ENCODE data around the gene JSRP1.

The JSRP1 gene

DNA sequence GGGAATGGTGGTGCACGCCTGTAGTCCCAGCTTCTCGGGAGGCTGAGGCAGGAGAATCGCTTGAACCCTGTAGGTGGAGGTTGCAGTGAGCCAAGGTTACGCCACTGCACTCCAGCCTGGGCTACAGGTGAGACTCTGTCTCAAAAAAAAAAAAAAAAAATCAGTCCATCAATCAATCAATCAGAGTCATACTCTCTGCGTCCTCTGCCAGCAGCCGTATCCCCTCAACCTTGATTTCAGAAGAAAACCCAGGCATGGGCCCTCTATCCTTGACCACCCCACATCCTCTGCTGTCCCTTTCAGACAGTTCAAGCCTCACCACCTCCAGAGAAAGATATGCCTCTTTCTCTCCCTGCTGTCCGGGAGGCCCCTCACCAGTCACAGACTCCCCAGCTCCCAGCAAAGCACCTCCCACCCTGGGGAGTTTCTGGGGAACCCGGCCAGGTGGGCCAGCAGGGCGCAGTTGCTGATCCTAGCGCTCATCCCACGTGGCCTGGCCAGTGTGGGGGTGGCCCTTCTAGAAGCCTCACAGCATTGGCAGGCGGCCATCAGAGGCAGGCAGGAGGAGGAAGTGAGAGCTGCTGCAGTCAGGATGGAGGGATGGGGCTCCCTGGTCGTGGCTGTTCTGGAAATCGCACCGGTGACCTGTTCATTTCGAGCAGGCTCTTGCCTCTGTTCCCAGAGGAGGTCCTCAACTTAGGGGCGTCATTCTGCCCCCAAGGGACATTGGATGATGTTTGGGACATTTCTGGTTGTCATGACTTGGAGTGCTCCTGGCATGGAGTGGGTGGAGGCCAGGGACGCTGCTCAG is 10.2 kb upstream of the JSRP1 start:
- peak; percentile 50 for DNase-seq

DNA sequence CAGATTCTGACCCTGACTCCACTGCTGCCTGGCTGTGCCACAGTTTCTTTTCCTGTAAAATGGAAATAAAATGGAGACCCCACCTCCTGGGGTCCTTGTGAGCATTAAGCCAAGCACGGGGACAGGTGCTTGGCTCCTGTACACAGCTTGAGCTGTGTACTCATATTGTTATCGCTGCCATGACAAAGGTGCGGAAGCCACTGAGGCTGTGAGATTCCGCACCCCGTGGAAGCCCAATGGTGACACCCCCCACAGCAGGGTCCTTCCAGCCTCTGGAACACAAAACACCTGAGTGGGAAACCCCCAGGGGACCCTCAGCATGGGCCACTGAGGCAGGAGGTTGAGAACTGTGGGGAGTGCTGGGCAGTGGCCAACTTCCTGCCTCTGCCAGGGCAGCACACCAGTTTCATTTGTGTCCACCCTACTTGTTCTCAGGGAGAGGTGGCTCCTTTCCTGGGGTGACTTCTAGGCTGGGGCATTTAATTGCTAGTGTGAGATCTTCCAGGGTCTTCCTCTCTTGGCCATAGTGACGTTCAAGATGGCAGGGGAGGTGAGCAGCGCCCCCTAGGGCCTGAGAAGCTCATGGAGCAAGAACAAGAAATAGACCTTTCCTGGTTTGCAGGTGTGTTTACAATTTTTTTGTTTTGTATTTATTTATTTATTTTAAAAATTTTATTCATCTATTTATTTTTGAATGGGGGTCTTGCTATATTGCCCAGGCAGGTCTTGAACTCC is 5.4 kb upstream of the JSRP1 start:
- DNase-seq: peak; percentile 85

DNA sequence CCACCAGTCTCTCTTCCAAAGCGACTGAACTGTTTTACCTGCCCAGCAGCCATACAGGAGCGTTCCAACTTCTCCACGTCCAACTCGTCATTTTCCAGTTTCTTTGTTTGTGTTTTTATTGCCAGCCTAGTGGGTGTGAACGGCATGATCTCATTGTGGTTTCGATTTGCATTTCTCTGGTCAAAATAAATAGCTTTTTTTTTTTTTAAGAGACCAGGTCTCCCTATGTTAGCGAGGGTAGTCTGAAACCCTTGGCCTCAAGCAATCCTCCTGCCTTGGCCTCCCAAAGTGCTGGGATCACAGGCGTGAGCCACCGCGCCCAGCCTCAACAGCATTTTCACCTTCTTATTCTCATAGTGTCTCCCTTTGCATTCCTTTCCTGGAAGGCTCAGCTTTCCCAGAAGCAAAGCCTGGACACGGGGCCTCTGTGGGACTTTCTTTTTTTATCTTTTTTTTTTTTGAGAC is 4.2 kb upstream of the JSRP1 start:
- no peak for DNase-seq

DNA sequence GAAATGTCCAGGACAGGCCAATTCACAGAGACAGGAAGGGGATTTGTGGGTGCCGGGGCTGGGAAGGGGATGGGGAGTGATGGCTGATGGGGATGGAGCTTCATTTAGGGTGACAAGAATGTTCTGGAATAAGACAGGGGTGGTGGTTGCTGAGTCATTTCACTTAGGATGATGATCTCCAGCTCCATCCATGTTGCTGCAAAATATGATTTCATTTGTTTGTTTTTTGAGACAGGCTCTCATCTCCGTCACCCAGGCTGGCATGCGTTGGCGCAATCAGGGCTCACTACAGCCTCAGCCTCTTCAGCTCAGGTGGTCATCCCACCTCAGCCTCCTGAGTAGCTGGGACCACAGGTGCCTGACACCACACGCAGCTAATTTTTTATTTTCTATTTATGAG is 3.1 kb upstream of the JSRP1 start:
- no peak for DNase-seq

DNA sequence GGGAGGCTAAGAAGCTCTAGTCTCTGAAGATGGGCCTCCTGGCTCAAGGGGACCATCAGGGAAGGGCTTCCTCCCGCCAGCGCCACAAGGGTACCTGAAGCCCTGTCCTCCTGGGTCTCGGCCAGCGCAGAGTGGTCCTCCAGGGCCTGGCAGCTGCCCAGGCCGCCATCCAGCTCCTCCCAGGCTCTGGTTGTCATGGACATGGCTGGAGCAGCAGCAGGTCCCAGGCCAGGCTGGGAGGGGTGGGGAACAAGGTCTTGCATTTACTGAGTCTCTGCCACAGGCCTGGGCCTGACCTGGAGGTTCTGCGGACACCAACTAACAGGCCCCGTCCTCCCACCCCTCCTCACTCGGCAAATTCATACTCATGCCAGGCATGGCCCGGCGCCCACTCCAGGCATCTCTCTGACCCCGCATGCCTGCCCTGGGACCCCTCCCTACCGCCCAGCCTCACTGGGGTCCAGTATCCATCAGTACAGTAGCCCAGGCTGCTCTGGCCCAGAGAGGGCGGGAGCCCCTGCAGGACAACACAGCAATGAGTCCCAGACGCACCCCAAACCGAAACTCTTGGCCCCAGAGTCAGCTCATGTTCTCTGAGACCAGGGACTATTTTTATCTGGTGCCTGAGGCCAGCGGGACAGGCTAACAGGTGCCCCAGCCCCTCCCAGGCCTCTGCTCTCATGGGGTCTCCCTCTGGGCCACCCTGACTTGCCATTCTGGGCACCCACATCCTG is 938 bp downstream of the JSRP1 start:
- no peak for DNase-seq

DNA sequence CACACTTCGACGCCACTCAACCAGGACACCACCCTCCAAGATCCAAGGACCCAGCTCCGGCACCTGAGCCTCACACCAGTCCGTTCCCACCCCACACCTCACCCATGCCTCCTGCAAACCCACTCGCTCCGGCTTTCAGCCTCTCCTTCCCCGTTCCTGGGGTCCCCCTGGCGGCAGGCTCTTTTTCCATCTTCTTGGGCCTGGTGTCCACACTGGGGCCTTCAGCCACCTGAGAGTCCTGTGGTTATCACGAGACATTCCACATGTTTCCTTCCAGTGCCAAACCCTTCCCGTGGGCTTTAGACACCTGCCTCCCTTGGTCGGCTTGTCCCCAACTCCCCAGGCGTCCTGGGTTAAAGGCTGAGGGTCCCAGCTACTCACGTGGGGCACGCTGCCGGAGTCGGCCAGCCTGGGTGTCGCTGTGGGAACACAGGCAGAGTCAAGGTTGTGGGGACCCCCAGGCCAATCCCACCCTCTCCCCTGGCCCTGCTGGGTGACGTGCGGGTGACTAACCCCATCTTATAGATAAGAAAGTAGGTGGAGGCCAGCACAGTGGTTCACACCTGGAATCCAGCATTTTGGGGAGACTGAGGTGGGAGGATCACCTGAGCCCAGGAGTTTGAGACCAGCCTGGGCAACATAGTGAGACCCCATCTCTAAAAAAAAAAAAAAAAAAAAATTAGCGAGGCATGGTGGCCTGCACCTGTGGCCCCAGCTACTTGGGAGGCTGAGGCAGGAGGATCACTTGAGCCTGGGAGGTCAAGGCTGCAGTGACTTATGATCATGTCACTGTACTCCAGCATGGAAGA is 1.9 kb downstream of the JSRP1 start:
- DNase-seq: no peak

DNA sequence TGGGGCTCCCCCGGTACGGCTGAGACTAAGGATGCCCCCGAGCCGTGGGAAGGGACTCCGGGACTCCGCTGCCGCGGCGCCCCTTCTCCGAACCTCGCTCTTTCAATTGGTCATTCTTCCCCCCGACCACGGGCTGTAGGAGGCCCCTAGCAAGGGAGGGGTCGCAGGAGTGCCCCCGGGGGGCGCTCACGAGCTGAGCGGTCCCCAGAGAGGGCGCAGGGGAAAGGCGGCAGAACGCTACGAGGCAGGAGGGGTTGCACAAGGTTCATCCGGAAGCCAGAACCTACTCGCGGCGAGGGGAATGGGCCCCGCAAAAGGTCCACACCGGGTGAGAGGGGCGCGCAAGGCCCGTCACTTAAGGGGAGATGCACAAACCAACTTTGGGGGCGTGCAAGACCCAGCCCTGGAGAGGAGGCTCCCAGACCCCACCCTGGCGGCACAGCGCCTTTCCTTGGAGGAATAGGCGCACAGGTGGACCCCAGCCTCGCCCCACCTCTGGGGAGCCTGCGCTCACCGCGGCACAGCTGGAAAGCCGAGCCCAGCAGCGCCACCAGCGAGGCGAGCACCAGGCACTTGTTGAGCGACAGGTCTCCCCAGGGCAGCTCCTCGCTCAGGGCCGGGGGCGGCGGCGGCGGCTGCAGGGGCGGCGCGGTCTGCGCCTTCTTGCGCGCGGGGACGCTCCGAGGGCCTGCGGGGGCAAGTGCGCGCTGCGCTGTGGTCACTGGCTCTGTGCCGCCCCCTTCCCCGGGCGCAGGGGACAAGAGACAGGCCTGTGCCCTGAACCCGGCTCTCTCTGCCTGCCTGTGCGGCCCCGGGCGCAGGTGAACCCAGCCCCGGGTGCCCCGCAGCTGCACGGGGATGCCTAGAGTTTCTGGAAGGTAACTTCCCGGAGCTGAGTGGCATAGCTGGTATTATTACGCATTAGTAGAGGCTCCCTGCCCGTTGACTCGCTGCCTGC is 2.8 kb downstream of the JSRP1 start:
- DNase-seq: peak; percentile 60

DNA sequence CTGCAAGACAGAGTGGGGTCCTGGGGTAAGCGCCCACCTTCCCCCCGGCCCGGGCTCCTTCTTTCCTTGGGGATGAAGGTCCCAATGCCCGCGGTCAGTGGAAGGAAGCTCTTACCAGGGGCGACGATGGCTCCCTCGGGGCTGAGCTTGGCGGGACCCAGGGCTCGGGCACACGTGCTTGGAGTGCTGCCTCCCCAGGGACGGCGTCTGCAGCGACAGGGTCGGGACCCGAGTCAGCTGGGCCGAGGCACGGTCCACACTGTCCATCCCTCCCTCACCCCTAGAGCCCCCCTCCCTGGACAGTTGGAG is 3.5 kb downstream of the JSRP1 start:
- DNase-seq: no peak

DNA sequence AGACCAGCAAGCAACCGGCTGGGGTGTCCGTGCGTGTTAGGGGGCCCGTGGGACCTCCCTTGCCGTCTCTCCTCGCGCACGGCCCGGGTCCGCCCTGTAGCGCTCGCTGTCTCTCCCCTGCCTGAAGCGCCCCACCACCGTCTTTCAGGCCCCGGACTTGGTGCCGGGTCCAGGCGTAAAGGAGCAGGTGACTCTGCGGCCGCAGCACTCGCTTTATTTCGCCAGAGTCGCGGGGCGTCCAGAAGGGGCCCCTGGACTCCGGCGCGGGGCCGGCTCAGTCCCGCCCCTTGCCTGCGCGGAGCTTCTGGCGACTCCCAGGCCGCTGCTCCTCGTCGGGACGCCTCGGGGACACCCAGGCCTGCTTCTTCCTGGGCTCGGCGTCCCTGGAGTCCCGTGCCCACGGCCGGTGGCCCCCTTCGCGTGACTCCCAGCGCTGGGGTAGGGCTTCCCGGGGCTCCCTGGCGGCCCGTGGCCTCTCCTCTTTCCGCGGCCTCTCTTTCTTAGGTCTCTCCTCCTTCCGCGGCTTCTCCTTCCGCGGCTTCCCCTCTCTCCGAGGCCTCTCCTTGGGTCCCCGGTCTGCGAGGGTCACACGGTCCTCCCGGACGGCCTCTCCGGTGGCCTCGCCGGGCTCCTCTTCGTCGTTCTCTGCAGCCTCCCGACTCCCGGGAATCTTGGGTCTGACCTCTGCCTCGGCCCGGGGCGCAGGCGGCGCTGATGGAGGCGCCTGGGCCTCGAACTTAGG is 4.0 kb downstream of the JSRP1 start:
- no peak for DNase-seq

DNA sequence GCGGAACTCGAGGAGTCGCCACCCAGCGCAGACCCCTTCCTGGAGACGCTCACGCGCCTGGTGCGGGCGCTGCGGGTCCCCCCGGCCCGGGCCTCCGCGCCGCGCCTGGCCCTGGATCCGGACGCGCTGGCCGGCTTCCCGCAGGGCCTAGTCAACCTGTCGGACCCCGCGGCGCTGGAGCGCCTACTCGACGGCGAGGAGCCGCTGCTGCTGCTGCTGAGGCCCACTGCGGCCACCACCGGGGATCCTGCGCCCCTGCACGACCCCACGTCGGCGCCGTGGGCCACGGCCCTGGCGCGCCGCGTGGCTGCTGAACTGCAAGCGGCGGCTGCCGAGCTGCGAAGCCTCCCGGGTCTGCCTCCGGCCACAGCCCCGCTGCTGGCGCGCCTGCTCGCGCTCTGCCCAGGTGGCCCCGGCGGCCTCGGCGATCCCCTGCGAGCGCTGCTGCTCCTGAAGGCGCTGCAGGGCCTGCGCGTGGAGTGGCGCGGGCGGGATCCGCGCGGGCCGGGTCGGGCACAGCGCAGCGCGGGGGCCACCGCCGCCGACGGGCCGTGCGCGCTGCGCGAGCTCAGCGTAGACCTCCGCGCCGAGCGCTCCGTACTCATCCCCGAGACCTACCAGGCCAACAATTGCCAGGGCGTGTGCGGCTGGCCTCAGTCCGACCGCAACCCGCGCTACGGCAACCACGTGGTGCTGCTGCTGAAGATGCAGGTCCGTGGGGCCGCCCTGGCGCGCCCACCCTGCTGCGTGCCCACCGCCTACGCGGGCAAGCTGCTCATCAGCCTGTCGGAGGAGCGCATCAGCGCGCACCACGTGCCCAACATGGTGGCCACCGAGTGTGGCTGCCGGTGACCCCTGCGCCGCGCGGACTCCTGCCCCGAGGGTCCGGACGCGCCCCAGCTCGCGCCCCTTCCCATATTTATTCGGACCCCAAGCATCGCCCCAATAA is 4.8 kb downstream of the JSRP1 start:
- no peak for DNase-seq

DNA sequence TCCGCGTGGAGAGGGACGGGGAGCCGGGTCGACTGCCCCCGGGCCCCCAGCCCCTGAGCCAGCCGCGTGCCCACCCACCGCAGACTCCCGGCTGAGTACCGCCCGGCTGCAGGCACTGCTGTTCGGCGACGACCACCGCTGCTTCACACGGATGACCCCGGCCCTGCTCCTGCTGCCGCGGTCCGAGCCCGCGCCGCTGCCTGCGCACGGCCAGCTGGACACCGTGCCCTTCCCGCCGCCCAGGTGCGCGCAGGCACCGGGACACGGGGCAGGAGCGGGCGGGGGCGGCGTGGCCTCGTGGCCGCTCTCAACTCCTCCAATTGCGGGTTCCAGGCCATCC is 5.5 kb downstream of the JSRP1 start:
- DNase-seq: no peak

DNA sequence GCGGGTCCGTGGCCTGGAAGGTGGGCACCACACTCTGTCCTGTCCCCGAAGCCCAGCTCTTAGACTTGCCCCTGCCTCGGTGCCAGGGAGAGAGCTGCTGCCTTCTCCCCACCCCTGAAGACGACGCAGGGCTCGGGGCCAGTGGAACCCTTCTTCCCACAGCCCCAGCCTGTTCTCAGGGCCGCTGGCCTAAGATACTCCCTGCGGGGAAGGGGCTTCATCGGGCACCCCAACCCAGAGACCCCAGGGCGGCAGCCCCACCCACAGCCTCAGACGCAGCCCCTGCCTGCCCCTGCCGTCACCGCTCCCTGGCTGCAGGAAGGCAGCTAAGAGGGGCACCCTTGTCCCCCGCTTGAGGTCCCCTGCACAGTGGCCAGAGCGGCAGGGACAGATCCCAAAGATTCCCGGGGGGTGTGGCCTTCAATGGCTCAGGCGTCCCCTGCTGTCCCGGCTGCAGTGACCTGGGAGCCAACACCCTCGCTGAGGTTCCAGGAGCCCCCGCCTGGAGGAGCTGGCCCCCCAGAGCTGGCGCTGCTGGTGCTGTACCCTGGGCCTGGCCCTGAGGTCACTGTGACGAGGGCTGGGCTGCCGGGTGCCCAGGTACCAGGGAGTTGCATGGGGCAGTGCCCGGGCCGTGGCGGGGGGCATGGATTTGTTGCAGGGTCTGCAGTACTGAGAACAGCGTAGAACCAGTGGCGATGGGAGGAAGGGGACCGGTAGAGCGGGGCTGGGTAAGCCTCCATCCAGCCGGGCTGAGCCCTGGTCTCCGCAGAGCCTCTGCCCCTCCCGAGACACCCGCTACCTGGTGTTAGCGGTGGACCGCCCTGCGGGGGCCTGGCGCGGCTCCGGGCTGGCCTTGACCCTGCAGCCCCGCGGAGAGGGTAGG is 6.1 kb downstream of the JSRP1 start:
- DNase-seq: no peak

DNA sequence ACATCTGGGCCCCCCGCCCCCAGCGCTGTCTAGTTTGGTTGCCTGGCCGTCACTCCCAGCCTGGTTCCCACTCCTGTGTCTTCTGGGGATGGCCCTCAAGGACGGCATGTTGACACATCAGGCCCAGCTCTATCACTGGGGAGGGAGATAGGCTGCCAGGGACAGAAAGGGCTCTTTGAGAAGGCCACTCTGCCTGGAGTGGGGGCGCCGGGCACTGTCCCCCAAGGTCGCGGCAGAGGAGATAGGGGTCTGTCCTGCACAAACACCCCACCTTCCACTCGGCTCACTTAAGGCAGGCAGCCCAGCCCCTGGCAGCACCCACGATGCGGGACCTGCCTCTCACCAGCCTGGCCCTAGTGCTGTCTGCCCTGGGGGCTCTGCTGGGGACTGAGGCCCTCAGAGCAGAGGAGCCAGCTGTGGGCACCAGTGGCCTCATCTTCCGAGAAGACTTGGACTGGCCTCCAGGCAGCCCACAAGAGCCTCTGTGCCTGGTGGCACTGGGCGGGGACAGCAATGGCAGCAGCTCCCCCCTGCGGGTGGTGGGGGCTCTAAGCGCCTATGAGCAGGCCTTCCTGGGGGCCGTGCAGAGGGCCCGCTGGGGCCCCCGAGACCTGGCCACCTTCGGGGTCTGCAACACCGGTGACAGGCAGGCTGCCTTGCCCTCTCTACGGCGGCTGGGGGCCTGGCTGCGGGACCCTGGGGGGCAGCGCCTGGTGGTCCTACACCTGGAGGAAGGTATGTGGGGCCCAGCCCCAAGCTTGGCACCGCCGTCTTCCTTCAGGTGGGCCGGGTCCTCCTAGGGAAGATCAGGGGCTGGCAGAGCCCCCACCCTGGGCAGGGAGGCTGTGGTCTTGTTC is 7.0 kb downstream of the JSRP1 start, which contains the start of gene AMH:
AMH (plus strand) TSS at position 314 of the 857 bp plus-strand sequence; CDS start at position 324, 10 bp downstream.
- no peak for DNase-seq

DNA sequence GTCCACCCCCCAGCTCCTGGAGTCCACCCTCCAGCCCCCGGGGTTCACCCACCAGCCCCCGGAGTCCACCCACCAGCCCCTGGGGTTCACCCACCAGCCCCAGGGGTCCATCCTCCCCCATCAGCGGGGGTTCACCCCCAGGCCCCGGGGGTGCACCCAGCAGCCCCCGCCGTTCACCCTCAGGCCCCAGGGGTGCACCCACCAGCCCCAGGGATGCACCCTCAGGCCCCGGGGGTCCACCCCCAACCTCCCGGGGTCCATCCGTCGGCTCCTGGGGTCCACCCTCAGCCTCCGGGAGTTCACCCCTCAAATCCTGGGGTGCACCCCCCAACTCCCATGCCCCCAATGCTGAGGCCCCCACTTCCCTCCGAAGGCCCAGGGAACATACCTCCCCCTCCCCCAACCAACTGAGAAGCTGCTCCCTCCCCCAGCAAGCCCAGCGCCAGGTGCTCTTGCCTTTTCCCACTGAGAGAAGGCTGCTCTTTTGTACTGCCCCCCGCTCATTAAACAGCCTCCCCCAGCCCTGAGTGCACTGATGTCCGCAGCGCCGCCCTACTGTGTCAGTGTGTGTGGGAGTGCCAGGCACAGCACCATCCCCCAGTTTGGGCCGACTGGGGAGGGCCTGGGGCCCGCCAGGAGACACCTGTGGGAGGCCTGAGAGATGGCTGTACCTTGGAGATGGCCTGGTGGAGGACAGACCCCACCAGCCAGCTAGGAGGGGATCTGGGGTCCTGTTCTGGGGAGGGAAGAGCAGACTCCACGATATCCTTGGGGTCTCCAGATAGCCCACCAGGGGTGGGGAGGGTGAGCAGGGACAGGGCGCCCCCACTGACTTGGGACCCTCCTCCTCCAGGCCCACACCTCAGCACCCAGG is 7.8 kb downstream of the JSRP1 start:
- DNase-seq: no peak

DNA sequence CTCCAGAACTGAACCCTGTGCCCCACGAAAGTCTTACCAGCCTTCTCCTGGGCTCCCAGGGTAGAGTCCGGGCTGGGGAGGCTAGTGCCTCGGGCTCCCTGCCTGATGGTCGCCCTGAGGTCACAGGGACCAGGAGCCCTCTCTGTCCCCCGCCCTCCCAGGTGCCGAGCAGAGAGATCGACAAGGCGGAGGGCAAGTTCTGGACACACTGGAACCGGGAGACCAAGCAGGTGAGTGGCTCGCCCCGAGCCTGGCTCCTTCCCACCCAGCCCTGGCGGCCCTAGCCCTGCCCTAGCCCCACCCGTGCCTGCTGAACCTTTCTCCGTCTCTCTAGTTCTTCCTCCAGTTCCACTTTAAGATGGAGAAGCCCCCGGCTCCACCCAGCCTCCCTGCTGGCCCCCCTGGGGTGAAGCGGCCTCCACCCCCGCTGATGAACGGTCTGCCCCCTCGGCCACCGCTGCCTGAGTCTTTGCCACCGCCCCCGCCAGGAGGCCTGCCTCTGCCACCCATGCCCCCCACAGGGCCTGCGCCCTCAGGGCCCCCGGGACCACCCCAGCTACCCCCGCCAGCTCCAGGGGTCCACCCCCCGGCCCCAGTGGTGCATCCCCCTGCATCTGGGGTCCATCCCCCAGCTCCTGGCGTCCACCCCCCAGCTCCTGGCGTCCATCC is 8.7 kb downstream of the JSRP1 start:
- no peak for DNase-seq

DNA sequence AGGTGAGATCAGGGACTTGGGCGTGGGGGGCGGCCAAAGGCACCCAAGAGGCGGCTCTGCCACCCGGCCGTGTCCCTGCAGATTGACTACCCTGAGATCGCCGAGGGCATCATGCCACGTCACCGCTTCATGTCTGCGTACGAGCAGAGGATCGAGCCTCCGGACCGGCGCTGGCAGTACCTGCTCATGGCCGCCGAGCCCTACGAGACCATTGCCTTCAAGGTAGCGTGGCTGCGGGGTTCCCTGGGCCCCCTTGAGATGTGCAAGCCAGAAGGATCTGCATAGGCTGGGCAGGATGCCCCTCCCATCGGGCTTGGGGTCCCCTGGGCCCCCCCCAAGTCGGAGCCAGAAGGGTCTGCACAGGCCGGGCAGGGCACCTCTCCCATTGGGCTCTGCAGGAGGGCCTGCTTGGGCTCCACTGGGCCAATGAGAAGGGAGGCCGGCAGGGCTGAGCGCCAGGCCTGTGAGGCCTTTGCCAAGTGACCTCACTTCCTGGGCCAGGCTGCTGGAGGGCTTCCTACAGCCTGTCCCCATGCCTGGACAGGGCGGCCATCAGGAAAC is 9.3 kb downstream of the JSRP1 start:
- no peak for DNase-seq

Measured in stimulated activated CD8-positive, alpha-beta memory T cell treated with anti-CD3 and anti-CD28 coated beads, Interleukin-4, amount 100 ng/mL, for 48 hours (primary cell).